A549 (cell line): ENCODE results near the gene CDC42EP5. TPM values are rescaled to one million over a fixed set of nuclear protein-coding genes. Genes with fewer than 3 reads are reported as not detected.

Experiments used
- ATAC-seq, 2 experiments: fragments of 200-7000 bp in 1 of 2; fragments of >200 bp in 1 of 2; cut with Nextera tagmentation in 1 of 2; cut with Tn5 transposase in 1 of 2; 3 replicates each; pipeline versions ENCODE4 v1.8.0 to v1.9.1; 2018 to 2020; ENCODE audit warnings: mild to moderate bottlenecking in 1 of 2, moderate library complexity in 1 of 2
- CTCF ChIA-PET: fragments of 300-600 bp; sonication (Branson Sonifier 250); formaldehyde crosslinking; extraction: SDS; loops from one replicate; lab custom pipeline; 2021; ENCODE audit warnings: antibody characterized with exemption, inconsistent platforms; lab: Yijun Ruan, JAX
- POLR2A ChIA-PET: fragments of 350-600 bp; formaldehyde crosslinking; extraction: SDS; loops from one replicate; lab custom pipeline; 2021; ENCODE audit warnings: antibody characterized with exemption, inconsistent platforms; lab: Yijun Ruan, JAX
- DNase-seq, 2 experiments: peaks; one replicate each; pipeline versions ENCODE4 v3.0.0 to v3.0.0-alpha.2; 2011 to 2016; ENCODE audit warnings: low read depth in 1 of 2, low spot score in 1 of 2
- FAIRE-seq: peaks from 2 replicates; lab custom pipeline; 2011; peaks lifted over from hg19 to GRCh38; lab: Jason Lieb, UNC
- H3K27ac ChIP-seq, 2 experiments: fragments of >200 bp; sonication (Bioruptor Twin); formaldehyde crosslinking; 3 replicates each; pipeline ENCODE4 v1.5.1; 2016 to 2017
- H3K4me1 ChIP-seq: fragments of >200 bp; sonication (Bioruptor Twin); formaldehyde crosslinking; 3 replicates; pipeline ENCODE4 v1.6.1; 2016
- H3K4me2 ChIP-seq: fragments of >200 bp; sonication (Bioruptor Twin); formaldehyde crosslinking; 3 replicates; pipeline ENCODE4 v1.6.1; 2016
- H3K4me3 ChIP-seq: fragments of >200 bp; sonication (Bioruptor Twin); formaldehyde crosslinking; 3 replicates; pipeline ENCODE4 v1.5.1; 2016
- H3K9me3 ChIP-seq: fragments of >200 bp; sonication (Bioruptor Twin); formaldehyde crosslinking; 3 replicates; pipeline ENCODE4 v1.6.1; 2016
- ATOH8 ChIP-seq: fragments of 250-450 bp; sonication (Bioruptor Pico); IDR thresholded peaks from 2 replicates; pipeline ENCODE4 v1.5.0; 2020; ENCODE audit warnings: low read depth, mild to moderate bottlenecking, moderate library complexity
- CEBPB ChIP-seq, 2 experiments: fragments of >200 bp in 1 of 2; sonication (Bioruptor Twin) in 1 of 2; formaldehyde crosslinking in 1 of 2; IDR thresholded peaks; 2 replicates each; pipeline ENCODE4 v1.6.1; 2012 to 2016
- CTCF ChIP-seq: fragments of >200 bp; sonication (Bioruptor Twin); formaldehyde crosslinking; IDR thresholded peaks from 3 replicates; pipeline ENCODE4 v1.5.1; 2016
- E2F6 ChIP-seq: IDR thresholded peaks from 2 replicates; pipeline ENCODE4 v1.6.1; 2012; ENCODE audit warnings: low read depth, borderline replicate concordance
- EHMT2 ChIP-seq: fragments of 200-600 bp; sonication (generic); IDR thresholded peaks from 2 replicates; pipeline ENCODE4 v1.6.1; 2016; ENCODE audit warnings: antibody characterized with exemption, low read depth, mild to moderate bottlenecking, moderate library complexity
- GATA3 ChIP-seq: IDR thresholded peaks from 2 replicates; pipeline ENCODE4 v1.6.1; 2012; ENCODE audit warnings: borderline replicate concordance
- HOXB5 ChIP-seq: fragments of 250-450 bp; sonication (Bioruptor Pico); IDR thresholded peaks from 2 replicates; pipeline ENCODE4 v1.5.0; 2020; ENCODE audit warnings: mild to moderate bottlenecking, moderate library complexity
- JUN ChIP-seq, 2 experiments: fragments of >200 bp; sonication (Bioruptor Twin); formaldehyde crosslinking; IDR thresholded peaks; 2 replicates in 1 of 2; 3 replicates in 1 of 2; pipeline ENCODE4 v1.6.1; 2016 to 2017
- MAFK ChIP-seq: fragments of 450-650 bp; IDR thresholded peaks from 2 replicates; pipeline ENCODE4 v1.6.1; 2014; ENCODE audit not compliant: partially characterized antibody
- MAZ ChIP-seq: fragments of 150-350 bp; IDR thresholded peaks from 2 replicates; pipeline ENCODE4 v1.6.1; 2014; ENCODE audit warnings: antibody characterized with exemption, low read depth, low read length, borderline replicate concordance
- MYC ChIP-seq: IDR thresholded peaks from 2 replicates; pipeline ENCODE4 v1.6.1; 2012; ENCODE audit warnings: mild to moderate bottlenecking, inconsistent platforms, low read length, improper control_type of control experiment, borderline replicate concordance
- RAD21 ChIP-seq, 2 experiments: fragments of >200 bp in 1 of 2; sonication (Bioruptor Twin) in 1 of 2; formaldehyde crosslinking in 1 of 2; IDR thresholded peaks in 1 of 2; conservative IDR thresholded peaks in 1 of 2; 2 replicates in 1 of 2; 3 replicates in 1 of 2; pipeline ENCODE4 v1.6.1; 2012 to 2018; ENCODE audit warnings: inconsistent platforms in 1 of 2
- RARB ChIP-seq: fragments of 250-450 bp; sonication (Bioruptor Pico); IDR thresholded peaks from 2 replicates; pipeline ENCODE4 v1.8.0; 2021; ENCODE audit warnings: mild to moderate bottlenecking, moderate library complexity
- REST ChIP-seq: fragments of 200-600 bp; sonication (generic); IDR thresholded peaks from 2 replicates; pipeline ENCODE4 v1.6.1; 2016; ENCODE audit warnings: antibody characterized with exemption, mild to moderate bottlenecking, moderate library complexity
- SMC3 ChIP-seq: fragments of >200 bp; sonication (Bioruptor Twin); formaldehyde crosslinking; IDR thresholded peaks from 3 replicates; pipeline ENCODE4 v1.6.1; 2018; ENCODE audit warnings: inconsistent platforms
- ZSCAN20 ChIP-seq: fragments of 250-450 bp; sonication (Bioruptor Pico); IDR thresholded peaks from 2 replicates; pipeline ENCODE4 v1.8.0; 2022; ENCODE audit warnings: mild to moderate bottlenecking, moderate library complexity
- WGBS: methylation state at CpG from one replicate; pipeline ENCODE4 v1.1.6; 2017; ENCODE audit errors: missing lambda C conversion rate; 5-methylcytosine and 5-hydroxymethylcytosine counted together
- polyA plus RNA-seq, 4 experiments: library from polyadenylated mRNA; depleted of rRNA in 3 of 4; stranded (reverse); fragments of >200 nt; fragmentation: RNase III in 1 of 4; extraction: RNeasy Plus Mini Kit Qiagen cat#74134 plus additional on column Dnase treatment in 1 of 4; gene quantifications; 2 replicates in 3 of 4; 3 replicates in 1 of 4; pipeline ENCODE4 v1.2.3, GENCODE V29; 2011 to 2017

Gene CDC42EP5
- polyA plus RNA-seq, 2 of the 4 experiments (the other 2 are of a cell fraction) = not detected

GRCh38 chr19:54440641-54441040 lies 32.5 kb downstream of the CDC42EP5 start:
- TF ChIP-seq E2F6 = no peak
- no peak for TF ChIP-seq HOXB5 (CRISPR knock-in tag)
- no peak for TF ChIP-seq RARB (CRISPR knock-in tag)
- no peak for TF ChIP-seq ATOH8 (CRISPR knock-in tag)
- no peak for TF ChIP-seq REST
- no peak for TF ChIP-seq JUN (IDR thresholded peaks at IDR 0.05)
- no peak for TF ChIP-seq EHMT2
- no peak for TF ChIP-seq ZSCAN20 (CRISPR knock-in tag)
- TF ChIP-seq MAZ = no peak
- H3K9me3 ChIP-seq = no peaks in the 10 kb centered on the region
- no peak overlapping the region for H3K27ac ChIP-seq
- no peak overlapping the region for H3K4me2 ChIP-seq
- DNase-seq = no peak
- POLR2A ChIA-PET = interaction anchor here (0.8 to 2.9 kb wide), 2 partner anchors 8 to 23 kb away, joined by 3 to 18 read pairs; partner anchors contain the start of genes LENG8 and LENG9
- no peak overlapping the region for H3K4me3 ChIP-seq
- WGBS = 90% methylated on average over 5 of the region's 5 CpGs
- FAIRE-seq = no peak
- CTCF ChIA-PET = interaction anchor here (1.0 to 5.1 kb wide), 6 partner anchors 11 to 49 kb away, joined by 3 to 39 read pairs (median 8); no protein-coding TSS in a partner anchor
- no peaks in the 10 kb centered on the region for H3K4me1 ChIP-seq
- ATAC-seq = no peak

- FAIRE-seq = no peak
- peak; percentile 64 to 69 for DNase-seq
- 77% methylated on average over 12 of the region's 15 CpGs for WGBS
- Histone ChIP-seq H3K27ac (no peak overlapping the region), H3K4me1 (no peaks in the 10 kb centered on the region), H3K4me2 (no peak overlapping the region), H3K9me3 (no peaks in the 10 kb centered on the region), H3K4me3 (no peak overlapping the region)
- ChIA-PET CTCF (interaction anchor here (0.8 to 5.1 kb wide), 16 partner anchors 9 to 115 kb away, joined by 3 to 39 read pairs (median 4); partner anchors contain the start of genes LENG8 and LENG9), POLR2A (interaction anchor here (0.7 to 2.9 kb wide), 4 partner anchors 9 to 24 kb away, joined by 3 to 18 read pairs (median 4); partner anchors contain the start of genes LENG8 and LENG9)
- peak; percentile 89 to 95 for ATAC-seq
- peak in 1 of 2 experiments; percentile 51; a peak in 2 of 5 replicates for TF ChIP-seq RAD21 (conservative IDR thresholded peaks at IDR 0.05 in 1 of 2, IDR thresholded peaks at IDR 0.05 in 1 of 2)
- TF ChIP-seq CTCF = peak; percentile 51
- TF ChIP-seq MAZ = no peak
- no peak for TF ChIP-seq ZSCAN20 (CRISPR knock-in tag)
- 0 out of 3 replicates have a peak, but pooled peaks have one; percentile 10 for TF ChIP-seq SMC3
- 0 out of 4 replicates have a peak, but pooled peaks of 1 of the 2 experiments have one; percentile 10 for TF ChIP-seq CEBPB (IDR thresholded peaks at IDR 0.05)
- TF ChIP-seq MYC = no peak
- no peak for TF ChIP-seq GATA3
- TF ChIP-seq MAFK = no peak
- no peak for TF ChIP-seq ATOH8 (CRISPR knock-in tag)
These were observed 33.8 kb downstream of the CDC42EP5 start for GRCh38 chr19:54439174-54439851.
